HG03457 (cell line): ENCODE results near the gene EIF4G3.
"Not testable (repeated sequence)": the region's sequence is repeated elsewhere in the genome, so short reads cannot be mapped to it uniquely, and the experiment has no call there.

Source experiments
- ATAC-seq: cut with Tn5 transposase; IDR thresholded peaks from one replicate; pipeline ENCODE4 v1.9.1; 2021; ENCODE audit warnings: moderate number of reproducible peaks; ENCODE audit not compliant: unreplicated experiment

The EIF4G3 gene

DNA sequence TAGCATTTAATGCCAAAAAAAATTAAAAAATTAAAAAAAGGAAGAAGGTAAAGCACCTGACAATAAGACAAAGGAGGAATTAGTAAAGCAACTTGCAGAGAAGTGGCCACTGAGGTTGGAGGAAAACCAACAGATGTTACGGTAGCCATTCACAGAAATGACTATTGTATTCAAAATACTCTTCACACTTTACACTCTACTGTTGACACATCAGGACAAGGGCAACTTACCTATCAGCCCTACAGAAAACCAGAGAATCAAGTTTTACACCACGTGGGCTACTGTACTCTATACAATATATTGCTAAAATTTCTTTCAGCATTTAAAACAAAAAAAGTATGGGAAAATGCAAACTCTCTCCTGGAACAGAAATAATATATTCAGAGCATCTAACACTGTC lies 70.0 kb downstream of the EIF4G3 start:
- ATAC-seq: no peak

DNA sequence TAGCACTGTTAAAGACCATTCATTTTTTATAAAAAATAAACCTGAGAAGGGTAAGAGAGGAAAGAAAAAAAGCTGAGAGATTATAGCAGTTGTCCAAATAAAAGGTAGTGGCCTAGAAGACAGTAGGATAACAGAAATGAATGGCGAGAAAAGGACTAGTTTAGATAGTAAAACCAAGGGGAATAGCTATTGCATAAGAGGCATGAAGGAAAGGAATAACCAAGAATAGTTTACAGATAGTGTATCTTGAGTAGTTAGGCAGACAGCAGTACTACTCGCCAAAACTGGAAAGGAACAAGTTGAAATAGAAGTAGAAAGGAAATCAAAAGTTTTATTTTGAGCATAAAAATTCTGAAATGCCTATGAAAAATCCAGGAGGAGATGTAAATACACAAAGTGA lies 70.5 kb downstream of the EIF4G3 start:
- no peak for ATAC-seq

- ATAC-seq: no peak
Observed at GRCh38 chr1:21105807-21106206, 70.9 kb downstream of the EIF4G3 start.

DNA sequence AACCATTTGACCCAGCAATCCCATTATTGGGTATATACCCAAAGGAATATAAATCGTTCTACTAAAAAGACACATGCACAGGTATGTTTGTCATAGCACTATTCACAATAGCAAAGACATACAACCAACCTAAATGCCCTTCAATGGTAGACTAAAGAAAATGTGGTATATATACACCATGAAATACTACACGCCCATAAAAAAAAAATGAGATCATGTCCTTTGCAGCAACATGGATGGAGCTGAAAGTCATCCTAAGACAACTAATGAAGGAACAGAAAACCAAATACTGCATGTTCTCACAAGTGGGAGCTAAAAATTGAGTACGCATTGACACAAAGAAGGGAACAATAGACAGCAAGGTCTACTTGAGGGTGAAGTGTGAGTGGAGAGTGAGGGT lies 72.0 kb downstream of the EIF4G3 start:
- ATAC-seq: no peak

DNA sequence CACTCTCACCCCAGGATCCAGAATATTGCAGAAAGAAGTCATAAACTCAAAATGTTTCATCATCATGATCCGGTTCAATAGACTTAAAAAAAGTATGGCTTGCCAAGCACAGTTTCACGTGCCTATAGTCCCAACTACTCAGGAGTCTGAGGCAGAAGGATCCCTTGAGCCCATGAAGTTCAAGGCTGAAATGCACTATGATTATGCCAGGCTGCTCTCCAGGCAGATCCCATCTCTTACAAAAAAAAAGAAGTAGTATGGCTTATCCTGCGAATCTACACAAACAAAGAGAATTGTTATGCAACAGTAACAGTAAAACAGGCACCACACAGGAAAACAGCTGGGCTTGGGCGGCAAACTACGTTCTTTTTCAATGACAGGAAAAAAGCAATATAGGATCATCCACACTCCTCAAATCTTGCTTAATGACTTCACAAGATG lies 76.2 kb downstream of the EIF4G3 start:
- ATAC-seq: no peak

- ATAC-seq: no peak
Observed at GRCh38 chr1:21099869-21100131, 76.9 kb downstream of the EIF4G3 start.

GRCh38 chr1:21099034-21099868 lies 77.4 kb downstream of the EIF4G3 start:
- no peak for ATAC-seq

GRCh38 chr1:21098186-21098915 lies 78.3 kb downstream of the EIF4G3 start:
- no peak for ATAC-seq

DNA sequence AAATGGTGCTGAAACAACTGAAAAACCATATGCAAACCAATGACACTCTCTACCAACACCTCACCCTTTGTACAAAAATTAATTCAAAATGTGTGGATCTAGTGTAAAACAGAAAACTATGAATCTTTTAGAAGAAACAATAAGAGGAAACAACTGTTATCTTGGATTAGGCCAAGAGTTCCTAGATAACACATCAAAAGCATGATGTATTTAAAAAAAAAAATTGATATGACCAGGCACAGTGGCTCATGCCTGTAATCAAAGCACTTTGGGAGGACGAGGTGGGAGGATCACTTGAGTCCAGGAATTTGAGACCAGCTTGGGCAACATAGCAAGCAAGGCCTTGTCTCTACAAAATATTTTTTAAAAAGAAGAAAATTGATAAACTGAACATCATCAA lies 79.0 kb downstream of the EIF4G3 start:
- no peak for ATAC-seq

DNA sequence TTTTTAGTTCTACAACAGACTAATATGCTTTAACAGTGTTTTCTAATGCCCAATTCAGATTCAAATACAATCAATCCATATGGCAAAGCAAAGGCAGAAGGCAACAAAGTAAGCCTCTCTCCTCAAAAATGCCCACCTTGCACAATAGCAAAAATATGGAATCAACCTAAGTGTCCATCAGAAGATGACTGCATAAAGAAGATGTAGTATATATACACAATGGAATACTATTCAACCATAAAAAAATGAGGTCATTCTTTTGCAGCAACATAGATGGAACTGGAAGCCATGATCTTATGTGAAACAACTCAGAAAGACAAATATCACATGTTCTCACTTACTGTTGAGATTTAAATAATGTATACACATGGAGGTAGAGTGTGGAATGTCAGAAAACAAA lies 80.7 kb downstream of the EIF4G3 start:
- no peak for ATAC-seq

DNA sequence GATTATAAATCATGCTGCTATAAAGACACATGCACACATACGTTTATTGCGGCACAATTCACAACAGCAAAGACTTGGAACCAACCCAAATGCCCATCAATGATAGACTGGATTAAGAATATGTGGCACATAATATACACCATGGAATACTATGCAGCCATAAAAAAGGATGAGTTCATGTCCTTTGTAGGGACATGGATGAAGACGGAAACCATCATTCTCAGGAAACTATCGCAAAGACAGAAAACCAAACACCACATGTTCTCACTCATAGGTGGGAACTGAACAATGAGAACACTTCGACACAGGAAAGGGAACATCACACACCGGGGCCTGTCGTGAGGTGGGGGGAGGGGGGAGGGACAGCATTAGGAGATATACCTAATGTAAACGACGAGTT lies 82.4 kb downstream of the EIF4G3 start:
- not testable (repeated sequence) for ATAC-seq

GRCh38 chr1:21093271-21093958 lies 83.3 kb downstream of the EIF4G3 start:
- not testable (repeated sequence) for ATAC-seq

DNA sequence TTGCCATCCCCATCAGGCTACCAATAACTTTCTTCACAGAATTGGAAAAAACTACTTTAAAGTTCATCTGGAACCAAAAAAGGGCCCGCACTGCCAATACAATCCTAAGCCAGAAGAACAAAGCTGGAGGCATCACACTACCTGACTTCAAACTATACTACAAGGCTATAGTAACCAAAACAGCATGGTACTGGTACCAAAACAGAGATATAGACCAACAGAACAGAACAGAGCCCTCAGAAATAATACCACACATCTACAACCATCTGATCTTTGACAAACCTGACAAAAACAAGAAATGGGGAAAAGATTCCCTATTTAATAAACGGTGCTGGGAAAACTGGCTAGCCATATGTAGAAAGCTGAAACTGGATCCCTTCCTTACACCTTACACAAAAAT lies 84.2 kb downstream of the EIF4G3 start:
- not testable (repeated sequence) for ATAC-seq

- ATAC-seq: not testable (repeated sequence)
Observed at GRCh38 chr1:21091053-21091690, 85.5 kb downstream of the EIF4G3 start.

DNA sequence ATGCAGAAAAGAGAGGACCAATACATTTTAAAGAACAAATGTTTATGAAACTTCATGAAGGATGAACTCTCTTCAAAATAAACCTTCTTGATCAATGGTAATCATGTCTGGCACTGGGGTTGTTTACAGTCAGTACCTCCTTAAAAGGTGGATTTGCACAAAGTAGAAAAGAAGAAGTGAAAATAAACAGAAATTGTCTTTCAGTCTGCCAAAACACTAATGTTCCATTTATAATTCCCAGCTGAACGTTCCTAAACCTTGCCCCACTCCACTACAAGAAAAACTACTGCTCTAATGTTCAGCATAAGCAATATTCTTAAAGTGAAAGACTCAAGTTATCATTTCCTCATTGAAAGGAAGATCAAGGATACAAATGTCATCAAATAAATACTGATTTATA lies 86.2 kb downstream of the EIF4G3 start:
- no peak for ATAC-seq

DNA sequence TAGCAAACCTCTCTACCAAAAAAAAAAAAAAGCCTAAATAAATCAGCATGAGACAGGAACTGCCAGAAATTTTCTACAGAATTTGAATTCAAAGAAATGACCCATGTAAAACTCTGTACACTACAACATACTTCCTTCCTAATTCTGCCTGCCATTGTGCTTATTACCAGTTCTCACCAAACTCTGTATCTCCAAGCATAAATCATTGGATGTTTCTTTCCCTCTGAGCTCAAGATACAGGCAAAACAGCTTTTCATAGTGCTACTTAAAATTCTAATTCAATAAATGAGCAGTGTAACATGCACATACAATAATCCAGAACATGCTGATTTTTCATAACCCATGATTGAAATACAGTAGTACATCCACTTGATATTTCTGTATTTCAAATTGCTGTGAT lies 87.0 kb downstream of the EIF4G3 start:
- no peak for ATAC-seq

DNA sequence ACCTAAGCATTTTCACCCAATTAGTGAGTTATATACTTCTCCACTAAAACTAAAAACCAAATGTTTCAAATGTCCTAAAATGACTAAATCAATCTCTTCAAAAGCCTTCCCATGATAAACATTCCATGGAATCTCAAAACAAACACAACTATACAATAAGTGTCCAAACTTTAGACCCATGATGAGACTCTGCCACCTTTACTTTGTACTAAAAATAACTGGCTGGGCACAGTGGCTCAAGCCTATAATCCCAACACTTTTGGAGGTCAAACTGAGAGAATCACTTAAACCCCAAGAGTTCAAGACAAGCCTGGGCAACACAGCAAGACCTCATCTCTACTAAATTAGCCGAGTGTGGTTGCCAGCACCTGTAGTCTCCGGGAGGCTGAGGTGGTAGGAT lies 87.4 kb downstream of the EIF4G3 start:
- ATAC-seq: no peak

DNA sequence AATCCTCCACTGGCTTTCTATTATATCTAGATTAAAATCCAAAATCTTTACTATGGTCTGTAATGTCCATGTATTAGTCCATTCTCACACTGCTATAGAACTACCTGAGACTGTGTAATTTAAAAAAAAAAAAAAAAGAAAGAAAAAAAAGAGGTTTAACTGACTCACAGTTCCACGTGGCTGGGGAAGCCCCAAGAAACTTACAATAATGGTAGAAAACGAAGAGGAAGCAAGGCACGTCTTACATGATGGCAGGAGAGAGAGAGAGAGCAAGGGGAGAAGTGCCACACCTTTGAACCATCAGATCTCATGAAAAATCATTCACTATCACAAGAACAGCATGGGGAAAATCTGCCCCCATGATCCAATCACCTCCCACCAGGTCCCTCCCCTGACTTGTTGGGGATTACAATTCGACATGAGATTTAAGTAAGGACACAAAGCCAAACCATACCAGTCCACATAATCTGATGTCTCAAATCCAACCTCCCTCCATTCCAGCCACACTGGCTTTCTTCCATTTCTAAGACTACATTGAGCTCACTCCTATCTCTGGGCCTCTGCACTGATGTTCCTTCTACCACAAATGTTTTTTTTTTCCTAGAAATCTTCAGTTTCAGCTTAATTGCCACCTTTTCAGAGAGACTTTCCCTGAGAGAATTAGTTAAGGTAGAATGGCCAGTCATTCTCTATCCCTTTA lies 92.4 kb downstream of the EIF4G3 start:
- ATAC-seq: no peak

- ATAC-seq: no peak
Observed at GRCh38 chr1:21082073-21082472, 94.6 kb downstream of the EIF4G3 start.

DNA sequence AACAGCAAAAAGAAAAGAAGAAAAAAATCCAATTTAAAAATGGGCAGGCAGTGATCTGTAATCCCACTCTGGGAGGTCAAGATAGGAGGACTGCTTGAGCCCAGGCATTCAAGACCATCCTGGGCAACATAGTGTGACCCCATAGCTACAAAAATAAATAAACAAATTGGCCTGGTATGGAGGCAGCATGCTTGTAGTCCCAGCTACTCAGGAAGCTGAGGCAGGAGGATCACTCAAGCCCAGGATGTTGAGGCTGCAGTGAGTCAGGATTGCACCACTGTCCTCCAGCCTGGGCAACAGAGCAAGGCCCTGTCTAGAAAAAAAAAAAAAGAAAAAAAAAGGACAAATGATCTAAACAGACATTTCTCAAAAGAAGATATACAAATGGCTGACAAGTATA lies 99.6 kb downstream of the EIF4G3 start:
- ATAC-seq: no peak

GRCh38 chr1:21072721-21073120 lies 104.0 kb downstream of the EIF4G3 start:
- ATAC-seq: no peak
